Transverse colon (tissue), 4 donors: ENCODE data around the gene SLC25A36.

ENCODE experiments used
- POLR2AphosphoS5 ChIP-seq, 3 donors: sonication (generic); formaldehyde crosslinking; IDR thresholded peaks; one replicate each; pipeline ENCODE4 v1.6.1; 2016; ENCODE audit warnings: antibody characterized with exemption in 3 of 3
- TF ChIP-seq, protein P1 (sequence below), 5 experiments: fragments of 200-600 bp in 3 of 5; fragments of 450-650 bp in 2 of 5; sonication (generic) in 3 of 5; IDR thresholded peaks; 1 replicate in 2 of 5; 2 replicates in 3 of 5; pipeline ENCODE4 v1.5.1; 2016 to 2017; ENCODE audit warnings: antibody characterized with exemption in 5 of 5, inconsistent platforms in 3 of 5, mild to moderate bottlenecking in 2 of 5, moderate library complexity in 1 of 5

DNA sequence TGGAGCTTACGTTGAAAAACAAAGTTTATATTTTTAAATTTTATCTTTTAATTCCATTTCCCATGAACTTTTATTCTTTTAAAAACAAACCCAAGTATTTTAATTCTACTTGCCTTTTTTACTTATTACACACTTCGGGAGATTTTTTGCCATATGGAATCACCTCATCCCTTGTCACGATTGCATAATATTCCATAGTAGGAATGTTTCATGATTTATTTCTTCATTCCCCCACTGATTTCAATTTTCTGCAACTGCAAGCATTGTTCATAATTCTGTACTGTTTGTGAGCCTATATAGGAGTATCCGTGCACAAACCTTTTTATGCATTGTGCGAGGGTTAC, 574 bp upstream of the SLC25A36 start:
- TF ChIP-seq, protein P1, sequence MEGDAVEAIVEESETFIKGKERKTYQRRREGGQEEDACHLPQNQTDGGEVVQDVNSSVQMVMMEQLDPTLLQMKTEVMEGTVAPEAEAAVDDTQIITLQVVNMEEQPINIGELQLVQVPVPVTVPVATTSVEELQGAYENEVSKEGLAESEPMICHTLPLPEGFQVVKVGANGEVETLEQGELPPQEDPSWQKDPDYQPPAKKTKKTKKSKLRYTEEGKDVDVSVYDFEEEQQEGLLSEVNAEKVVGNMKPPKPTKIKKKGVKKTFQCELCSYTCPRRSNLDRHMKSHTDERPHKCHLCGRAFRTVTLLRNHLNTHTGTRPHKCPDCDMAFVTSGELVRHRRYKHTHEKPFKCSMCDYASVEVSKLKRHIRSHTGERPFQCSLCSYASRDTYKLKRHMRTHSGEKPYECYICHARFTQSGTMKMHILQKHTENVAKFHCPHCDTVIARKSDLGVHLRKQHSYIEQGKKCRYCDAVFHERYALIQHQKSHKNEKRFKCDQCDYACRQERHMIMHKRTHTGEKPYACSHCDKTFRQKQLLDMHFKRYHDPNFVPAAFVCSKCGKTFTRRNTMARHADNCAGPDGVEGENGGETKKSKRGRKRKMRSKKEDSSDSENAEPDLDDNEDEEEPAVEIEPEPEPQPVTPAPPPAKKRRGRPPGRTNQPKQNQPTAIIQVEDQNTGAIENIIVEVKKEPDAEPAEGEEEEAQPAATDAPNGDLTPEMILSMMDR (IDR thresholded peaks at IDR 0.05) = no peak
- TF ChIP-seq POLR2AphosphoS5 (IDR thresholded peaks at IDR 0.05) = no peak
